Hematopoietic multipotent progenitor cell treated with erythropoietin and hydrocortisone succinate and interleukin-3 and kit ligand, for 17 days (in vitro differentiated cells): Measurements from ENCODE around the gene PDE3A.

Experiments
- DNase-seq: peaks from one replicate; pipeline ENCODE4 v3.0.0-alpha.2; 2015; ENCODE audit warnings: low spot score

The PDE3A gene

DNA sequence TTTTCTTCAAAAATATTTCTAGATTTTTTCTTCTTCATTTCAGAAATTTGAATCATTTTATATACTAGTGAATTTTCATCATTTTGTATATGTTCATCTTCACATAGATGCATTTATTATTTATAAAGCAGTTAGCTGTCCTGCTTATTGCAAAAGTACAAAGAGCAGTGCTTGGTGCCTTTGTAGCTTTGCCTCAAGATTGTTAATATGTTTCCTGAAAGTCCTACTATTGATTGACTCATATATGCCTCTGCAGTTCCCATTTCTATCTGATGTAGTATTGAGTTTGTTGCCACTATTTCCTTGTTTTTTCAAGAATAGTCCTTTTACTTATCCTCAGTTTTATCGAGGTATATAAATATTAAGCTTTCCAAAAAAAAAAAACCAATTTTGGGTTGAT, 89.7 kb downstream of the PDE3A start:
- no peak for DNase-seq

DNA sequence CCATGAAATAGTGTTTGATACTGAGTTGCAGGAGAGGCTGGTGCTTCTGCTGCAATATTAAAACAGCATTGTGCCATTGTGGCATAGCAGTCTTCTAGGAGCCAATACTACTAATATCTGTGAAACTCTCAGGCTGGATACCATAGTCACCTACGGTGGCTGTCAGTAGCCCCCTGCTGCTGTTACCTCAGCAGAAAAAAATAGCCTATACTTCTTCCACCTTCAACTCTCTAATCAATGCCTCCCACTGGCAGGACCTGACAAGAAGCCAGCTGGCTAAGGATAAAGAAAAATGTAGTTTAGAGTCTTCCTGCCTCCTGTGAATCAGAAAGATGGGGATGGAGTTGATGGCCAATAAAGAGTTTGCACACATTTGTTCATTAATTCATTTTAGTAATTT, 91.6 kb downstream of the PDE3A start:
- no peak for DNase-seq

DNA sequence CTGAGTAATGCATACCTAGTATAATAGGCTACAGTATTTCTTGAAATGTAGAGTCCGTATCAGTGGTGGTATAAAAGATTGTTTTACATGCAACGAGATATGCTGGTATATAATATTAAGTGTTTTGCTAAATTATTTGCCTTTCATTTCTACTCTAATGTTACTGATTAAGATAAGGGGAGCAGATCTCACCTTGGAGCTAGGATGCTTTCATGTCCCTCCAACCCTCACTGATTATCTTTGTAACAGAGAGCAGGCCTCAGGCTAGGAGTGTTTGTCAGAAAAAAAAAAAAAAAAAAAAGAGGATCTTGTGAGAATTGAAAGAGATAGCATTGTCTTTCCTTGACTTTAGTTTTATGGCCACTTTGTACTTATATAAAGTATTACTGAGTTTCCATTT, 92.6 kb downstream of the PDE3A start:
- DNase-seq: no peak

DNA sequence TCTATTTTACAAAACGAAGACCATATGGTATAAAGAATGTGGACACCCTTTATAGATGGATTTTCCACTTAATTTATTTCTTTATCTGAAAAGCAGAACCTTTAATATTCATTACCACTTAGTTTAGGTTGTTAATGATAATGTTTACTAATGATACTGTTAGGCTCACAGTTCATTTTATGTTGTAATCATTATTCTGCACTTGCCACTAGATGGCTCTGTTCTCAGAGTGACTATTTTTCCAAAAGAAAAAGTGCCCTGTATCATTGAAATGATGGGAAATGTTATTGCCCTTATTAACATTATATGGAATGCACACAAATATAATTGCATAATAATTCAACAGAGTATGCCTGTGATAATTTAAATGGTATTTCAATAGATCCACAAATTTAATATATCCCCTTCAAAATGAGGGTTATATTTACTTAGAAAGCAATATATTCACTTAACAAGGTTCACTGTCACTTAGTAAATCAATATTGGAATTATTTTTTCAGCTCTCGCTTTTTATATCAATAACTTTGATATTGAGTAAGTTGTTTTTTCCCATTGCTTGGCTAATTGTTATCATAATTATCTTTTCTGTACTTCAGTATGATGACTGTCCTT, 95.7 kb downstream of the PDE3A start:
- DNase-seq: no peak

DNA sequence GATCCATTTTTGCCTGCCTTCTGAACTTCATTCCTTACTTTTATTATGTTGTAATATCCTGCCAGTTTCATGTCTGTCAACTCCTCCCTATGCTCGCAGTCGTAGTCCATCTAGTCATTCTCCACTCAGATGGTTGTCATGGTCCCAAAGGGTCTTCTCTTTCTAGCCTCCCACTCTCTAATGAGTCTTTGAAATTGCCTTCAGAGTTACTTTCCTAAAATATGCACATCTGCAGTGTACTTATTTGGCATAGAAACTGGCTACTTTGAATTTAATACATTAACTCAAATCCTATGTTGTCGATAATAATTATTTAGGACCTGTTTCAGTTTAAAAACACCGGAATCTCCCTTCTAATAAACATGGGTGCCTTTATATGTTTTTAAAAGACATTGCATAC, 101.0 kb downstream of the PDE3A start:
- no peak for DNase-seq

DNA sequence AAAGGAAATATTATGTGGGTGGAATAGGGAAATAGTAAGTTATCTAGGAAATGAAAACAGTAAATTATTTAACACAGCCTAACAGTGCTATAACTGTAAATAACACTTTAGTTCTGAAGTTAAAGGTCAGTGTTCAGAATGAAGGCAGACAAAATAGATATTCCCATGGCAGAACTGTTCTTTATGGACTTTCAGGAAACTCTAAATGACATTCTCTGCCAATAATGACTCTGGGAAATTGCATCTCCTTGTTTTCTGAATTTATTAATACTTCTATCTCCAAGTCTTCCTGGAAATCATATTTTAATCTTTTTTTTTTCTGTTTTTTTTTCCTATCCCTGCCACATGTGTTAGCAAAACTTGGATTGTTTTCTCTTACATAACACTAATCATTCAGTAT, 101.4 kb downstream of the PDE3A start:
- DNase-seq: no peak

DNA sequence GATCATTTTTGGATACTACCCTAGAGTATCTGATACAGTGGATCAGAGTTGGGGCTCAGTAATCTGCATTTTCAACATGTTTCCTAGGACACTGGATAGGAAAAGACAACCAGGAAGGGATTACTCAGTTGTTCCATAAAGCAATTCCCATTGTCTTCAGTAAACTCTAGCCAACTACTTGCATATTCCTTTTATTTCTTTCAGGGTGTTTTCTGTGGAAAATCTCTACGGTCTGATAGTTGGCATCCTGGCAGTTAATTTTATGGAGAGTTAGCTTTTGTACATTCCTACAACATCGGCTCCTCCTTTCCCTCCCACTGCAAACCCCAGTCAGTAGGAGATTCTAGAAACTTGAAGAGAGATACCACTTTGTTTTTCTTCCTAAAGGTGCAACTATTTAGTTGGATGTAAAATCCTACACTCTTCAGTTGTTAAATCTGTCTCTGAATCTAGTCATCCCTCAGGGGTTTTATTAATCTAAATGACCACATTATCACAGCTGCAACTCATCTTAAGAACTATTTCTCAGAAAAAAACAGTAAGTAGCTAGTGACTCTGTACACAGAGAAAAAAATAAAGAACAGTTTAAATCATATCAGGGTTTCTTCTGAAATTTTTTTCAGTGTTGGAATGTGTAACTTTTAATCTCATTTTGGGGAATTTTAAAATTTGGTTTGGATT, 103.9 kb downstream of the PDE3A start:
- no peak for DNase-seq

DNA sequence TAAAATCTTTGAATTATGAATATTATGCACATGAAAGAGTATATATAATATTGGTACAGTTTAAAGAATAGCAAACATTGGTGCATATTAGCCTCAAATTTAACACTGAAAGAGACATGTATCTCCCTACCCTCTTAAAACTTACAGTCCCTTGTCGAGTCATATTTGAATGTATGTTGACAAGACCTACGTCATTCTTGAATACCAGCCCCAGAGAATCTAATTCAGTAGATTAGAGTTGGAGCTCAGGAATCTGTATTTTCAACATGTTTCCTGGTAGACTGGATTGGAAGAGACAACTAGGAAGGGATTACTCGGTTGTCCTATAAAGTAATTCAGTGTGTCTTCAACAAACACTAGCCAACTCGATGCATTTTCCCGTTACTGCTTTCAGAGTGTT, 104.8 kb downstream of the PDE3A start:
- no peak for DNase-seq

DNA sequence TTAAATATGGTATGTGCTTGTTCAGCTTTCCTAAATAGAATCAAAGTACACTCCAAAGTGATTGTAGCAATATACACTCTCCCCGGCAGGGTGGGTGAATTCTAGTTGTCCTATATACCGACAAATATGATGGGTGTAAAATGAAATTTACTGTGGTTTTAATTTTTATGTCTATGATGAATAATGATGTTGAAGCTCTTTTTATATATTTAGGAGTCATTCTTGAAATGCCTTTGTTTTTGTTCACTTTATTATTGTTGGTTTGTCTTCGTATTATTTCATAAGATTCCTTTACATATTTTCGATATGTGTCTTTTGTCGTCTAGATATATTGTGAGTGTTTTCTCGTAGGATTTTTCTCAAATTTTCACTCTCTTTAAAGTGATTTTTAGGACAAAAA, 105.7 kb downstream of the PDE3A start:
- no peak for DNase-seq

DNA sequence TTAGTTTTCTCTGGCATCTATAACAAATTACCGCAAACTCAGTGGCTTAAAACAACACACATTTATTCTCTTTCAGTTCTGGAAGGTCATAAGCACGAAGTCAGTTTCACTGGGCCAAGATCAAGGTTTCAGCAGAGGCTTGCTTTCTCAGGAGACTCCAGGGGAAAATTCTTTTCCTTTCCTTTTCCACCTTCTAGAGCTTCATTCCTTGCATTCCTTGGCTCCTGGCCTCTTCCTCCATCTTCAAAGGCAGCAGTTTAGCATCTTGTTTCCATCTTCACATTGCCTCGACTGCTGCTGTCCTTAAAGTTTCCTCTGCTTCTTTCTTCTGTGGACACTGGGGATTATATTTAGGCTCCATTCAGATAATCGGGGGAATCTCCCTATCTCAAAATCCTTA, 106.1 kb downstream of the PDE3A start:
- no peak for DNase-seq

DNA sequence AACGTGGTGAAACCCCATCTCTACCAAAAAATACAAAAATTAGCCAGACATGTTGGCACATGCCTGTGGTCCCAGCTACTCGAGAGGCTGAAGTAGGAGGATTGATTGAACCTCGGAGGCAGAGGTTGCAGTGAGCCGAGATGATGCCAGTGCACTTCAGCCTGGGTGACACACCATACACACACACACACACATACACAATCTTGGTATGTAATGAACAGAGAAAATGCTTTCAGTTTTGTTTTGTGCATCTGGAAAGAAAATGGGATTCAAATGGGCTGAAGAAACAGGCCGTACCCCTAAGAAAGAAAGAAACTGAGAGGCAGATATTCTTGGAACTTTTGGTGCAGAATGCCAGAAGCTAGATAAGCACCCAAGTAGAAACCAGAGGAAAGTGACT, 107.2 kb downstream of the PDE3A start:
- no peak for DNase-seq

DNA sequence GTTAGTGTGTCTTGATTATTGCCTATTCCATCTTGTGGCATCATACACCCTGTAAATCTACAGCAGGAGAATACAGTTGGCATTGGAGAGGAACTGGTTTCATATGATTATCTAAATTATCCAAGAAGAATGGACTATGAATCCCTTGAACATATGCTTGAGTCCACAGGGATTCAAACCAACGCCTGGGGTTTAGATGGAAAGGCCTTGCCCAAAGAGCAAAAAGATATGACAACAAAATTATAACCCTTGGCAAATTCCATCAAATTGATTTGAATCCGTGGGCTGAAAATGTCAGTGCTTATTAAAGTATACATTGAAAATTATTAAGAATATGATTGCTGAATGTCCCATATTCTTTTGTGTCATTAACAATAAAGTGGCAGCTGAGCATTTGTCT, 108.2 kb downstream of the PDE3A start:
- no peak for DNase-seq

DNA sequence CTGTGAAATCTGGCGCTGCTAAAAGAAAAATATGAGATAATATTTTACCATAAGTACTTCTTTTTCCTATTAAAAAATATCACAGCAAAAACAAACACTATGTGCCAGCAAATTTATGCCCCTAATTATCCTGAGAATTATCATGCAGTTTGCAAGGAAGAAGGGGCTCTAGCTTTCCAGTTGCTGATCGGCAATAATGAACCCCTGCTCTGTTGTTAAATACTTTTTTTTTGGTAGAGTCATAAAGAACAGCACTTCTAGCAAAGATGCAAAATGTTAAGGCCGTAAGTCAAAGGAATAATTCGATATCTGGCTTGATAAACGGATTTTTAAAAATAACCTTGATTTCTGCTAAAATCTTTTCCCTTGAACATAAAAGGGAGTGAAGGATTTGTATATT, 108.9 kb downstream of the PDE3A start:
- no peak for DNase-seq

DNA sequence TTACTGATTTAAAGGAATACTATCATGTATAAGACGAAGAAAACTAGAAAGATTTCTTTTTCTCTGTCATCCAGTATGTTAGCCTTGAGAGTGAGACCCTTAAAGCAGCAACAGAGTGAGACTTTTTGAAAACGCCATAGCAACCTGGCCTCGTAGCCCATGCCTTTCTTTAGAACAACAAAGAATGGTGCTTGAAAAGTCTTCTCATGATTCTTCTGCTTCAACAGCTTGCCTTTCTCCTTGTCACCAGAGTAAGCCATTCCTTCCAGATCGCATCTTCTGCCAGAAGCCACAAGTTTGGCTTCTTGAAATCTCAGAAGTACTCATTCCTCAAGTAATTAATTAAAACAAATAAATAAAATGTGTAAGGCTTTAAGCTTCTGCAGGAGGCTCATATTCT, 109.3 kb downstream of the PDE3A start:
- DNase-seq: no peak

DNA sequence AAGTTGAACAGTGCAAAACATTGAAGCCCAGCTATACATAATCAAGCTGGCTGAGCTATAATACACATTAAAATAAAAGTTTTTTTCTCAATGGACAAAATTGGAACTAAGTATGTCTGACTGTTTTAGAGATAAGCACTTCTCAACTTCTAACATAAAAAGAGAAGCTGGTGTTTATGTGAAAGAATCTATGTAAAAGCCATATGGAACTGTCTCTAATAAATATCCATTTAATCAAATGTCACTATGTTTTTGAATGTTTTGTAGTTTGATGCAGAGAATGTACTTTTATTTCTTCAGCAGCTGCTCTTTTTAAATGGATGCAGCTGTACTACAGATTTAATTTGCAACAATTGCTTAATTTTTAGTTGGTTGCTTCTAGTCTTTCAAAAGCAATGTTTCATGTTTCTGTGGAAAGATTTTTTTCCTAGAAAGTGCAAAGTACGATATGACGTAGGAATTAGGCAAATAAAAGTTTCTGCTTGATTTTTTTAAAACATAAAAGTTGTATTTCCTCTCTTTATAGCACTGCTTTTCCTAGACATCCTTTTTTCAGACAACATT, 114.2 kb downstream of the PDE3A start:
- no peak for DNase-seq

DNA sequence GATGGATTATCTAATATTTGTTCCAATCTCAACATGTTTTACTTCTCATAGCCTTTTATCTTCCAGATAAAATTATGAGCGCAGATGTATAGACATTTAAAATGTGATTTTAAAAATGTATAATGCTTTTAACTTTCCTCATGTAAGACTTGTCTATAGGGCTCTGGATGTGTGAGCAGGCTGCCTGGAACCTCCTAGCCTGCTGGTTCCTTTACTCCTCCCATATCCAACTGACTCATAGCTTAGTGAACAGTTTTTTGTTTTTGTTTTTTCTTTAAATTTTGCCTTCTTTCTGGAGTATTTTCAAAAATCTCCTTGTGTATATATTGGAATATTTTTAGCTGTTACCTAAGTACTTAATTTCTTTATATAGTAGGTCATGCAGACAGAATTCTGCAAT, 115.4 kb downstream of the PDE3A start:
- no peak for DNase-seq

DNA sequence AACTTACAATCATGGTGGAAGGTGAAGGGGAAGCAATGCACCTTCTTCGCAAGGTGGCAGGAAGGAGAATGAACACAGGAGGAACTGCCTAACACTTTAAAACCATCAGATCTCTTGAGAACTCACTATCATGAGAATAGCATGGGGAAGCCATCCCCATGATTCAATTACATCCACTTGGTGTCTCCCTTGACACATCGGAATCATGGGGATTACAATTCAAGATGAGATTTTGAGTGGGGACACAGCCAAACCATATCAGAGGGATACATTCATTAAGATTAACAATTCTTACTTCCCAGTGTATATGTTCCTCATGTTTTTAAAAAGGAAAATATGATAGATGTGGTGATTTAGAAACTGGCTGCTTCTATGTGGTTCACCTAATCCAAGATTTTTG, 117.9 kb downstream of the PDE3A start:
- DNase-seq: no peak

DNA sequence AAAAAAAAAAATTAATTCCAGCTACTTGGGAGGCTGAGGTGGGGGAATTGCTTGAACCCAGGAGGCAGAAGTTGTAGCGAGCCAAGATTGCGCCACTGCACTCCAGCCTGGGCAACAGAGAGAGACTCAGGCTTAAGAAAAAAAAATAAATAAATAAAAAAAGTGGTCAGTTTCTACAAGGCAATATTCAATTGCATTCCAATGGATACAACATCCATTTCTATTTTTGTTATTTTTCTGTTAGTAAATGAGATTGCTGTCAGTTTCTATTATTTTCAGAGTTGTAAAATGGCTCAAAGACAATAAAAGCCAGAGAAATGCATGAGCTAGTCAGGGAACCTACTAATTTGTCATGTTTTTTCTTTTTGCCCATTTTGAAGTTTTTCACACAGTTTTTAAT, 119.2 kb downstream of the PDE3A start:
- DNase-seq: no peak

DNA sequence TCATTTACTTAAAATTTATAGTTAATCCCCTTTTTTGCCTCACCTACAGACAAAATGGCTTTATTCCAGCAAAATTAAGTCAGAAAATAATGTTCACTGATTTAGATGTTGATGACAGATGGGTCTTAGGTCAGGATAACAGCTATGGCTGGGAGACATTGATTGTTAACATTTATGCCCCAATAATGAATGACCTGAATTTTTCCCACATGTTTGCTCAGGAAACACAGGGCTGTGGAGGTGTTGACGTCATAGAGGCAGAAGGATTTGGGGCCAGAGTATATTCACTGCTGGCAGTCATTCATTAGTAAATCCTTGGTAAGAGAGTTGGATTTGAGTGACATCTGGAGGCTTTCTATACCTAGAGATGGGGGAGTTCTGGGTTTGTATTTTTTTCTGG, 121.3 kb downstream of the PDE3A start:
- no peak for DNase-seq

DNA sequence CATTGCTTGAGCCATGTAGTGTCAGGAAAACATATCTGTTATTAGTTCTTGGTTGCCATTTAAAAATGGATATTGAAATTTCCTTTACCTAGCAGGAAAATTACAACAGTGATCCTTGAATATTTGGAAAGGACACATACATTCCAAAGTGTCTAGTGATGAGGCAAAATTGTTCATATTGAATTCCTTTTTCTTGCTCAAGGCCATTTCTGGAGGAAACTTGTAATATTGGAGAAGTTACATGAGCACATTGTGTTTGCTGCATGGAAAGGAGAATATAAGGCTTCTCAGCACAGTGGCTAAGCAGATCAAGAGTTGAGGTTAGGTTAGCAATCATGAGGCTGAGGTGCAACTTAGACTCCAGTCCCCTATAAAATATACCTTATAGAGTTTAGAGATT, 121.9 kb downstream of the PDE3A start:
- no peak for DNase-seq

DNA sequence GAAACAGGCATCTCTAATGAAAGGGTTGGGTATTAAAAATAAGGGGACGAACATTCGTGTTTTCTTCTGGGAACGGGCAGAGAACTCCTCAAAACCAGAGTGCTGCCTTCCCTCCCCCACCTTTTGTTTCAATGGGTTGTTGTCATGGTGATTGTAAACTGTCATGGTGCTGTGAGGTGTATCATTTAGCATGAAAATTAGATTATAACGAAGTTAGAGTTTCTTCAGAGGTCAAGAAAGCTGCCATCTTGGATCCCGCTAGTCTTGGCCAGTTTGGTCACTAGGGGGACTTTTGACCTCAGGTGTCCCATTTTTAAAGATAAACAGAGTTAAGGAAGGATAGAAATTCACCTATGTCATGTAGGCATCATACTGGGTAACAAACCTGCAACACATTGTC, 123.0 kb downstream of the PDE3A start:
- no peak for DNase-seq

DNA sequence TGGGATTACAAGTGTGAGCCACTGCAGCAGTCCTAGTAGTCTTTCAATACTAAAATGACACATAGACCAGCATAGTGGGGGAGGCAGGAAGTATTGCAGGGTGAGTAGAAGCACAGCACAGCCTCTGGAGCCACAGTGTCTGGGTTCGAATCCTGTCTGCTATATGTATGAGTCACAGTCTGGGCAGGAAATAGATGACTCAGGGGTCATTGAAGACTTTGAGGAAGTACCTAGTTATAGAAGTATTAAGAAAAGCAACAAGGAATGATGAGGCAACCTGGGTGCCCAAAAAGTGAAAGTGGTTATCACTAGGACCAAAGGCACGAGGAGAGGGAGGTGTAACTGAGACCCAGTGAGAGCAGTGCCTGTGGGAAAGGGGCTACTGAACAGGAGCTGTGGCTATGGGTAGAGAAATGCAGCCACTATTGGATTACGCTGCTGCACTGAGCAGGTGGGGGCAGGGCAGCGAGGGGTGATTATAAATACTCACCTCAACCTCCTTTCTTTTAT, 124.0 kb downstream of the PDE3A start:
- DNase-seq: no peak

DNA sequence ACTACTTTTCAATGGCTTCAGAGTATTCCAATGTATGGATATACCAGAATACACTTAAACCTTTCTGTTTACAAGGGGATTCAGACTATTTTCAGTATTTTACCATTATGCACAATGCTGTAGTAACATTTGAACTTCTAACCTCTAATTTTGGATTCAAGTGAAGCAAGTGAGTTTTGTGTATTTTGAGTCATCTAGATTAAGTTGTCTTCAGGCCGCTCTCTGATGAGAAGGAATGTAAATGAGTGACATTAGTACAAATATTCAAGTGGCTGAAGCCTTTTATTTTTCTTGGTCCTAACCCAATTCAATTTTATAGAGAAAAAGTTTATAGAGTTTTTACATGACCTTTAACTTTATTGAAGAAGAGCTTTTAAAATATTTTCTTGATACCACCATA, 125.6 kb downstream of the PDE3A start:
- DNase-seq: no peak

DNA sequence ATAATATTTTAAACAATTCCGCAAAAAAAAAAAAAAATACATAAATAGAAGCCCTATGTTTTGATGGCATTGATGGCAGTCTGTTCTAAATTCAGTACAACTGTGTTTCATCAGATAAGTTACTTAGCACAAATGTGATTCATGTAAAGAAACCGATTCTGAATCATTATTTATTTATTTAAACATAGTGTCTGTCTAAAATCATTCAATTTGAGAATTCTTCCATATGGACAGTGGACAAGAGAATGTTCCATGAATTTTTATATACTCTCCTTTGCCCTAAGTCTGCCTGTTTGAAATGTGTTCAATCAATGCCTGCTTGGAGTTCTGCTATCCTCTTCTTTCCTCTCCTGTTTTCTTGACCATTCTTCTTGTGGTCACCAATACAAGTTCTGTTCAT, 126.5 kb downstream of the PDE3A start:
- DNase-seq: no peak
